Left lung (tissue), 10 donors: ENCODE data around the gene PECR. TPM values are rescaled to one million over a fixed set of nuclear protein-coding genes. Genes with fewer than 3 reads are reported as not detected.

ENCODE experiments used
- ATAC-seq: fragments of 200-7000 bp; cut with Tn5 transposase; one replicate; pipeline ENCODE4 v1.9.1; 2020; ENCODE audit warnings: moderate library complexity
- DNase-seq, 4 donors: peaks; one replicate each; pipeline ENCODE4 v3.0.0-alpha.2; 2013 to 2020
- H3K27ac ChIP-seq, 2 donors: fragments of 200-600 bp; sonication (generic) in 1 of 2; one replicate each; pipeline versions ENCODE4 v1.5.0 to v1.8.0; 2020 to 2021
- H3K27me3 ChIP-seq, 2 donors: fragments of 200-600 bp; sonication (generic) in 1 of 2; one replicate each; pipeline versions ENCODE4 v1.5.0 to v1.8.0; 2020 to 2021
- H3K36me3 ChIP-seq, 2 donors: fragments of 200-600 bp; sonication (generic) in 1 of 2; one replicate each; pipeline versions ENCODE4 v1.5.0 to v1.8.0; 2020 to 2021
- H3K4me1 ChIP-seq, 2 donors: fragments of 200-600 bp; one replicate each; pipeline ENCODE4 v1.8.0; 2021
- H3K4me3 ChIP-seq, 2 donors: fragments of 200-600 bp; sonication (generic) in 1 of 2; one replicate each; pipeline versions ENCODE4 v1.5.0 to v1.8.0; 2020 to 2021; ENCODE audit warnings: mild to moderate bottlenecking in 1 of 2
- H3K9me3 ChIP-seq, 2 donors: fragments of 200-600 bp; sonication (generic) in 1 of 2; one replicate each; pipeline versions ENCODE4 v1.5.0 to v1.8.0; 2020 to 2021
- intact Hi-C, 2 donors: fragments of 100-400 bp; cut with DNase I; formaldehyde crosslinking; loops; one replicate each; pipeline versions ENCODE4 v1.11.2 to v1.14.2; 2022
- polyA plus RNA-seq, 6 donors: library from polyadenylated mRNA; unstranded; fragments of 120-200 nt; gene quantifications; one replicate each; pipeline ENCODE4 v1.2.1, GENCODE V29; 2013; ENCODE audit not compliant: insufficient read length in 6 of 6
- total RNA-seq, 2 donors: library from RNA; stranded (reverse); fragmentation: NEBNext Ultra II Directional; extraction: Animal tissue kit (Norgen Biotek cat#: 25700); gene quantifications; one replicate each; pipeline ENCODE4 v1.2.1, GENCODE V29; 2021
- TF ChIP-seq, protein P1 (sequence below), 2 donors: fragments of 200-600 bp; sonication (generic) in 1 of 2; IDR thresholded peaks; one replicate each; pipeline versions ENCODE4 v1.5.0 to v1.8.0; 2021; ENCODE audit warnings: antibody characterized with exemption in 2 of 2
- donor health status: DM: no; HTN: yes; CAD: no.
- donor health status: DM: no; HTN: no; CAD: no.

PECR gene
- total and polyA plus RNA-seq, 8 donors = 9.8 to 17.3 (median 11.6) TPM

DNA sequence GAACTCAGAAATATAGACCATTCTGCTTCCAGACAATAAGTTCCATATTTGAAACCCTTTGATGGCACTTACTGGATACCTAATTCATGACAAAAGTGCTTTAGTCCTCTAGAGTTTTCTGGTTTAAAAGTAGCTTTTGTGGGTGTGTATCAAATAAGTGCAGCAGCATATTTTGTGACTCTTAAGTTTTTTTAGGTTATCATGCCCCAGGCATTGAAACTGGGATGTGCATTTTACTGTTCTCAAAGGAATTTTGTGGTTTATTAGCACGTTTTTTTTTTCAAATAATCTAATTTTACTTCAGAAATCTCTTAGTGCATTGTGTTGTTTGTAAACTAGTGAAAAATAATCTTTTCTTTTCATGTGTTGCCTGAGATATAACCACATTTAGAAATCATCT, 29.0 kb upstream of the PECR start:
- H3K4me3 ChIP-seq = peak overlapping the region in 1 of 2 donors; percentile 89
- intact Hi-C loops = no loop called here

DNA sequence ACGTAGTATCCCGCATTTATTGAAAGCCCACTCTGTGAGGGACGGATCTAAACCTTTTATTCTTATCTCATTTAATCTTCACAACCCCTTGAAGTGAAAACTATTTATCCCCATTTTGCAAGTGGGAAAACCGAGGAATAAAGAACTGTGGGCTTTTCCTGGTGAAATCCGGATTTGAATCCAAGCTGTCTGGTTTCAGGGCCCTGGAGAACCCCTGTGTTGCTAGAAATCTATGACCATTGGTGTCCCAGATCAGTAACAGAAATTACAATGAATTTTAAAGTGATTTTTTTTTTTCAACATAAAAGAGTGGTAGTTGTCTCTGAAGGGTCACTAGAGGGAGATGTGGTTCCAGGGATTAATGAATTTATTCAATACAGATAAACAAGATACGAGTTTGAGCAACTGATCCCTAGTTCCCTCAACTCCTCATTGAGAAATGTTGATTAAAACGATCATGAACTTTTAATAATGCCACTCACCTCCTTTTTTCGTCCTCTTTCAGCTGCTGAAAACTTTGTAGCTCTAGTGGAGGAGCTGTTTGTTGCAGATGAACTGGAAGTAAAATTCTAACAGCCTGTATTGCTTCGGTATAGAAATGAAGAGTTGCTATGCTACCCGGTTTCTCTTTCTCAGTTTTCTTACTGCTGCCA, 28.5 kb upstream of the PECR start:
- intact Hi-C loops = no loop called here
- TF ChIP-seq, protein P1, sequence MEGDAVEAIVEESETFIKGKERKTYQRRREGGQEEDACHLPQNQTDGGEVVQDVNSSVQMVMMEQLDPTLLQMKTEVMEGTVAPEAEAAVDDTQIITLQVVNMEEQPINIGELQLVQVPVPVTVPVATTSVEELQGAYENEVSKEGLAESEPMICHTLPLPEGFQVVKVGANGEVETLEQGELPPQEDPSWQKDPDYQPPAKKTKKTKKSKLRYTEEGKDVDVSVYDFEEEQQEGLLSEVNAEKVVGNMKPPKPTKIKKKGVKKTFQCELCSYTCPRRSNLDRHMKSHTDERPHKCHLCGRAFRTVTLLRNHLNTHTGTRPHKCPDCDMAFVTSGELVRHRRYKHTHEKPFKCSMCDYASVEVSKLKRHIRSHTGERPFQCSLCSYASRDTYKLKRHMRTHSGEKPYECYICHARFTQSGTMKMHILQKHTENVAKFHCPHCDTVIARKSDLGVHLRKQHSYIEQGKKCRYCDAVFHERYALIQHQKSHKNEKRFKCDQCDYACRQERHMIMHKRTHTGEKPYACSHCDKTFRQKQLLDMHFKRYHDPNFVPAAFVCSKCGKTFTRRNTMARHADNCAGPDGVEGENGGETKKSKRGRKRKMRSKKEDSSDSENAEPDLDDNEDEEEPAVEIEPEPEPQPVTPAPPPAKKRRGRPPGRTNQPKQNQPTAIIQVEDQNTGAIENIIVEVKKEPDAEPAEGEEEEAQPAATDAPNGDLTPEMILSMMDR (IDR thresholded peaks at IDR 0.05) = peak; percentile 9 to 41
- H3K27me3 ChIP-seq = no peaks in the 10 kb centered on the region
- H3K4me1 ChIP-seq = peaks cover 20 to 52% of the 10 kb centered on the region in 2 donors
- ATAC-seq (peak; percentile 25), DNase-seq (no peak)
- no peaks in the 10 kb centered on the region for H3K9me3 ChIP-seq
- peak overlapping the region; percentile 87 to 92 for H3K27ac ChIP-seq
- peak overlapping the region; percentile 69 to 89 for H3K4me3 ChIP-seq
- H3K36me3 ChIP-seq = peaks cover 0 to 38% of the 10 kb centered on the region in 2 donors

More for the DNA sequence above, 29.0 kb upstream of the PECR start:
- DNase-seq (no peak), ATAC-seq (no peak)
- peak overlapping the region in 1 of 2 donors; percentile 92 for H3K27ac ChIP-seq
- H3K9me3 ChIP-seq = no peaks in the 10 kb centered on the region
- H3K4me1 ChIP-seq = peaks cover 24 to 57% of the 10 kb centered on the region in 2 donors
- H3K36me3 ChIP-seq = peaks cover 0 to 38% of the 10 kb centered on the region in 2 donors
- no peaks in the 10 kb centered on the region for H3K27me3 ChIP-seq
- TF ChIP-seq, protein P1 (IDR thresholded peaks at IDR 0.05) = no peak

DNA sequence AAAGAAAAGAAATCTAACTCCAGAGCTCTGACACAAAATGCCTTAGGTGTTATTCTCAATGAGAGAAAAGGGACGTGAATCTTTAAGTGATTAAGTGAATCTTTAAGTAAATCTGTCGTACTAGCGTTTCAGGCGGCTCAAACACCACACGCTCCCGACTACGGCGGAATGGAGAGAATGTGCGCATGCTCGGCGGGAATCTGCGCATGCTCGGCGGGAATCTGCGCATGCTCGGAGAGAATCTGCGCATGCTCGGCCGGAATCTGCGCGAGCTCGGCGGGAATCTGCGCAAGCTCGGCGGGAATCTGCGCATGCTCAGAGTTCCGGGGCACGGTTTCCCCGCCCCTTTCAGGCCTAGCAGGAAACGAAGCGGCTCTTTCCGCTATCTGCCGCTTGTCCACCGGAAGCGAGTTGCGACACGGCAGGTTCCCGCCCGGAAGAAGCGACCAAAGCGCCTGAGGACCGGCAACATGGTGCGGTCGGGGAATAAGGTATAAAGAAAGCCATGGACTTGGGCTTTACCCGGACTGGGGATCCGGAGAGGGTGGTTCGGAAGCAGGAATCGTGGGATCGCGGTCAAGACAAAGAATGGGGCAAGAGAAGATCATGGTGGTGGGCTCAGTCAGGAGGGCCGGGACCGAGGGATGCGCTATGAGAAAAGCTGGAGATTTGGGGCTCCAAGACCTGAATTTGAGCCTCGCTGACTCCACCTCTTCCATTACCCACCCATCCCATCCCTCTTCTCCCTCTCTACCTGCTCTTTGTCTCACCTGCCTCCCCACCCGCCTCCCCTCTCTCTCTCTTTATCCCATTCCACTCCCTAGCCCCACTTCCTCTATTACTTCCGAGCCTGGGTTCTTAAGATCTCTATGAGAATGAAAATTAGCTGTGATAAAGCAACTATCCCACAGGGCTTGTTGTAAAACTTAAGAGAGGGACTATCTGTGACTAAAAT, 27.6 kb upstream of the PECR start, which contains the start of gene XRCC5:
Gene XRCC5 (plus strand): TSS at position 382 of the 955 bp plus-strand sequence. CDS start 89 bp downstream, at position 471.
- ATAC-seq = peak; percentile 93
- H3K27ac ChIP-seq = peak within 1 kb of the TSS; percentile 87 to 92
- intact Hi-C loops = no loop called here
- peak; percentile 96 to 99 (median 98) for DNase-seq
- TF ChIP-seq, protein P1 (IDR thresholded peaks at IDR 0.05) = no peak
- no peaks in the 10 kb centered on the region for H3K9me3 ChIP-seq
- H3K36me3 ChIP-seq = peaks cover 0 to 36% of the 10 kb centered on the region in 2 donors
- H3K4me3 ChIP-seq = peak within 1 kb of the TSS; percentile 69 to 89
- H3K4me1 ChIP-seq = peaks cover 15 to 47% of the 10 kb centered on the region in 2 donors
- no peaks in the 10 kb centered on the region for H3K27me3 ChIP-seq

DNA sequence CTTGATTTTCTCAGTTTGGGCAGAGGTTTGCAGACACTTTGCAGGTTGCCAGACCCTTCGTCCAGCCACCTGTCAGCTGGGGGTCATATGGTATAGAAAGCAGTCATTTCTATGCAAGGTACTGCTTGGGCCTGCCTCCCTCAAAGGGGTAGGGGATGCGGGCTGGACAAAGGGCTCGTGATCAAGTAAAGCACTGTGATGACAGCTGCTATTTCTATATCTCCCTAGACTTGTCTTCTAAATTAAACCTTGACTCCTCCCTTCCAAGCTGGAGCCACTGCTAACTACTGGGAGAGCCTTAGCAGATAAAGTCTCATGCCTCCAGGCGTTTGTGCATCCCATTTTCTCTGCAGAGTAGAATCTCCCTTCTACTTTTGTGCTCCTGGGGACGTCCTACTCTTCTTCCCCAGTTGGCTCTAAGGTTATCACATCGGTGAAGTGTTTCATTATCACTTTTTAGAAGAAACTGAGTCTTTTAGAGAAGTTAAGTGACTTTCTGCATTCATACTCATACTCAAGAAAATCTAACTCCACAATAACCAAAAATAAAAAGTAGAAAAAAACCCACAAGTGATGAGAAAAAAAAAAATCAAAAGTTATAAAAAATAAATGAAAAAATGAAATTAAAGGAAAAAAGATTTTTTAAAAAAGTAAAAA, 26.8 kb upstream of the PECR start:
- TF ChIP-seq, protein P1 (IDR thresholded peaks at IDR 0.05) = no peak
- intact Hi-C loops = no loop called here
- Histone ChIP-seq H3K27ac (peak overlapping the region; percentile 52 to 92), H3K27me3 (no peaks in the 10 kb centered on the region), H3K9me3 (no peaks in the 10 kb centered on the region), H3K36me3 (peaks cover 0 to 28% of the 10 kb centered on the region in 2 donors), H3K4me1 (peaks cover 14 to 39% of the 10 kb centered on the region in 2 donors), H3K4me3 (peak overlapping the region in 1 of 2 donors; percentile 89)
- no peak for DNase-seq
- no peak for ATAC-seq
